ENCODE results near the gene ATP10A.

GRCh38 chr15:25732191-25732590 is 130.9 kb downstream of the ATP10A start:
- TF ChIP-seq POLR2AphosphoS5 (IDR thresholded peaks at IDR 0.05; ENCODE audit: borderline replicate concordance, low read depth, low read length) (no peak), EZH2 (IDR thresholded peaks at IDR 0.05) (no peak)
